NCI-H1092 (cell line): ENCODE data around the gene HSPA9.
A peak's percentile ranks its signal among the peaks of the same experiment; 100 is the strongest.

ENCODE experiments used
- DNase-seq: peaks from one replicate; lab custom pipeline; 2025; lab: John Stamatoyannopoulos, UW

Gene HSPA9

GRCh38 chr5:138575194-138576015 lies at the start of gene HSPA9:
HSPA9 (minus strand) TSS chr5:138575401; CDS start chr5:138575318, 83 bp downstream.
- peak; percentile 96 for DNase-seq

GRCh38 chr5:138623053-138623452 lies 47.9 kb upstream of the HSPA9 start:
- no peak for DNase-seq

DNA sequence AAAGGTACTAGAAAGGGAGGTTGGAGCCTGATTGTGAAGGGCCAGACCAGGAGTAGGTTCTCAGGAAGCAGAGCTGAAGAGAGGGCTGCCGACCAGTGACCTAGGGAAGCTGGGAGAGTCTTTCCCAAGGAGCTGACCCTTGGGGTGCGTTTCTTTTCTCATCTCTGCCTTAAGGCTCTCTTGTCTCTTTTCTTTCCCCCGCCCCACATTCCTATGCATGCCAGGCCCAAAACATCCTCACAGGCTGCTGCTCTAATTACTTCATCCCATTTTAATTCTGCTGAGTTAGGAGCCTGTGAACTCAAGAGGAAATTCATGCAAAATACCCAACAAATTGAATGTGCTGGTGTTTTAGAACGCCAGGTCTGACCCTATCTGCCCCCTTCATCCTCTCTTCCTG lies 46.9 kb upstream of the HSPA9 start:
- no peak for DNase-seq

- no peak for DNase-seq
Measured at GRCh38 chr5:138620663-138621224, 45.5 kb upstream of the HSPA9 start.

GRCh38 chr5:138616508-138616907 lies 41.3 kb upstream of the HSPA9 start:
- no peak for DNase-seq

DNA sequence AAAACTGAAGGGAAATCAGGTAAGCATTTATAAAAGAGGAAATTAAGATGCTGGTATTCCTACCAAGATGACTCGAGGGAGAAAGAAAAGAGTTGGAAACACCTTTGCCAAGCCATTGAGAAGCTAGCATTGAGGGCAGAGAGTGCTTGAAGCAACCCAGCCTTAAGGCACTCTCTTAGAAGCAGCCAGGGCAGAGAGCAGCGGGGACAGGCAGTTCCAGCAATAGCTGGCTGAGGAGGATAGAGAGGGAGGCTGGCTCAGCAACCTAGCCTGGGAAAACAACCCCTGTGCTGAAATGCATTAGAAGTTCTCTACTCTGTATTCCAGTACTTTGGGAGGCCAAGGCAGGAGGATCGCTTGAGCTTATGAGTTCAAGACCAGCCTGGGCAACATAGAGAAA lies 40.3 kb upstream of the HSPA9 start:
- DNase-seq: no peak

DNA sequence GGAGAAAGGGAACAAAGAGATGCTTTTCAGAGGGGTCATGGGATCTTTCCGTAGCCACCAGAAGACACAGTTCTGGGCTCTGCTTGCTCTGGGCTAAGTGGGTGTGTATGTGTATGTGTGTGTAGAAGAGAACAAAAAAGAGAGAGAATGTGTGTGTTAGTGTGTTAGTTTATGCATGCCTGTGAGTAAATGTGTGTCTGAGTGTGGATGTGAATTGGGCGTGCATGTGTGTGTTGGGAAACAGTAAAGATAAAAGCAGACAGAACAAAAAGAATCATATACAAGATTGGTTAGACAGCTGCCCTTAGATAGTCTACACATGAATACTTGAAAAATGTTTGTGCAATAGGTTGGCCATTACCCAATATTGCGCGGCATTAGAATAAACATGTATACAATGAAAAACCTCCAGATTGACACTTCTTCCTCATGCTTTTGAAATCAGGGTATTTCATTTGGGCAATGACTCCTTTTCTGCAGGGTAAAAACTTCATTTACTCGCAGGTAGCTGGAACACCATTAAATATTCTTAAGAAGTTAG lies 36.5 kb upstream of the HSPA9 start:
- no peak for DNase-seq

DNA sequence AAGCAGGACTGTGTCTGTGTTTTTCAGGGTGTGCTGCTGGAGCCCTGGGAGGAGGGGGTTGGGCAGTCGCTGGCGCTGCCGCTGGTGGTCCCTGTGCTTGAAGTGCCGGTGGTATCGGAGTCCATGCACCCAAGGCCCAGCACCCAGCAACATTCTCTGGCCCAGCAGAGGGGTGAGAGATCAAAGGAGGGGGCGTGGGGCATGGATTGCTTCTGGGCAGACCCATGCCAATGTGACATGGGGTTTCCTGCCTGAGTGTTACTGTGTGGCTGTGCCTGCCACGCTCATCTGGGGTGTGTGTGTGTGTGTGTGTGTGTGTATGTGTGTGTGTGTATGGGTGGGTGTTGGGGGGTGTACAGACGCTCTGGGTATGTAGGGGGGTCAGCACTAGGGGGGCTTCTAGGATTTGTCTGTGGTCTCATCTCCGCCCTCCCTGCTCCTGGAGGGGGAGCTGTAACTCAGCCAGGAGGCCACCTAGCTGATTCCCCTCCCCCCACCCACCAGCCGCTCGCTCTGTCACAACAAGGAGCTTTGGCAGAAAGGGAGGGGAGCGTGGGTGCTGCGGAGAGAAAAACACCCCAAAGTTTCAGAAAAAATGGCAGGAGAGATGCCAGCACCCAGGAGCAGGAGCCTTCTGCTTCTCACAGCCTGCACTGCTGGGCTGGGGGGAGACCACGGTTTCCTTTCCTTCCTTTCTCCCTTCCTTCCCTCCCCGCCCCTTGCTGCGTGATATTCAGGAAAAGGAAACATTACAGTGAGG lies 35.9 kb upstream of the HSPA9 start:
- peak; percentile 50 for DNase-seq

- DNase-seq: no peak
Measured at GRCh38 chr5:138610415-138610917, 35.3 kb upstream of the HSPA9 start.

DNA sequence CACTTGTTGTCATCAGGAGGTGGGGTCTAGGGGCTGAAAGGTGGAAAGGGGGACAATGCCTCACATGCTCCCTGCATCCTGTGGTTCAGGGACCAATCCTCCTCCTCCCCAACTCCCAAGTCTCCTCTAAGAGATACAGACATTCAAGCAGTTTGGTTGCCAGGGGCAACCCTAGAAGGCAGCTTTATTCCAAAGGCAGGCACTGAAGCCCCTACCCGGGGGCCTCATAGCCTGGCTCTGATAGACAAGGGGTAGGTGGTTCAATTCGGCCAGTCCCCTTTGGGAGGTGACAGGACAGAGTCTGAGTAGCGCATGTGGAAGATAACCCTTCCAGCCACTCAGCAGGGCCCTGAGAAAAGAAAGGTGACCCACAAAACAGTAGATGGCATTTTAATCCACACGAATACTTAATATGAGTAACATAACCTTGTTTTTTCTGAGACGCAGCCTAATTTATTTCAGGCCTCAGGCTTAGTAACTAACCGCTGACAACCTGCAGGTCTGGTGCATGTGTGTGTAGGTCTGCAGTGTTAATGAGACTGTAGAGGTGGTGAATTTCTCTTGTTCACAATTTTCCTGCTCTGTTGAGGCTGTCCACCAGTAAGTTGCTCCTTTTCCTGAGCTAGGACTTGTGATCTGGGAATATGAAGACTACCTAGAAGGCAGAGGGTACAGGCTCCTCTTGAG lies 31.3 kb upstream of the HSPA9 start:
- DNase-seq: no peak

DNA sequence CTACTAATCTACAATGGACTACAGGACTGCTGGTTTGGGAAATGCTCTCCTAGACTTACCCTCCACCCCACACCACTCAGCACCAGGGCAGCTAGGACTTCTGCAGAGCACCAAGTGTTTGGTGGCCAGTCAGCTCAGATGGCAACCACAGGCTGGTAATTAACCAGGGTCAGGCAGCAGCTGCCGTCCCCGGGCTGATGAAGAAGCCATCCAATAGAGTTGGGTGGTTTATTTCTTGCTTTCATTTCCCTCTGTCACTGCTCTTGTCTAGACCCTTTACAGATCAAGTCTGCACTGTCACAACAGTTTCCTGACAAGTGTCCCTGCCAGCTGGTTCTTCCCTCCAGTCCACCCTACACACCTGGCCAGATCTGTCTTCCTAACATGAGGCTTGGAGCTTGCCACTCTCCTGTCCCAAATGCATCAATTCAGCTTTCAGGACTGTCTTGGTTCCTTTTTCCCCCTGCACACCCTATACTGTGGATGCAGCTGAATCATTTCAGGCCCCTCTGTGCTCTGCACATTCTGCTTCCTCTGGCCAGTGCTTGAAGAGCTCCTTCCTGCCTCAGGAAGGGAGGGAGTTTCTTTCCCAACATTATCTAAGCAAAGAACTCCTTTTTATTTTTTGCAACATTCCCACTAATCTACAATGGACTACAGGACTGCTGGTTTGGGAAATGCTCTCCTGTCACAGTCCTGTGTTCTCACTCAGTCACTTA lies 30.2 kb upstream of the HSPA9 start:
- no peak for DNase-seq

DNA sequence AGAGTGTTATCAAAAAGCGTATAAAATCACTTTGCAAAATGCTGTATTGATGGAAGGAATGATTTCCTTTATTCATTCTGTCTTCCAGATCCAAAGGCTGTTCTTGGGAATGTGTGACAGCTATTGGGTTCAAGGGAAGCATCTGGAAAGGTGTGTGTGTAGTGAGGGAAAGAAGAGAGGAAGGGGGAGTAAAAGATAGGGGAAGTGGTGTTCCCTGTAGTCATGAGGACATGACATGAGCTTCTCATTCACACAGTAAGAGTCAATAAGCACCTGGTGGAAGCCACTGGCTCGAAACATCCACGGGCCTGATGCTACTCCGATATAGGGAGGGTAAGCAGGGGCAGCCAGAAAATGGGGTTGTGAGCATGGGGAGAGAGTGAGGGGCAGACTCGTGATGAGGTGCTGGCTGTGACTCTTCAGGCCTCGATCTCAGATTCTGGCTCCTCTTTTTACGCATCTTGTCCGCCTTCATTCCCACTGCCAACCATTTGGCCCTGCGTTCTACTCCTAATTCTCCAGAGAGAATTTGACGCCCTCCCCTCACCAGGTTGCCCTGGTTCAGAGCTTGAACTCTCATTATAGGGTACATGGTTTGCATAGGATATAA lies 29.1 kb upstream of the HSPA9 start:
- no peak for DNase-seq

DNA sequence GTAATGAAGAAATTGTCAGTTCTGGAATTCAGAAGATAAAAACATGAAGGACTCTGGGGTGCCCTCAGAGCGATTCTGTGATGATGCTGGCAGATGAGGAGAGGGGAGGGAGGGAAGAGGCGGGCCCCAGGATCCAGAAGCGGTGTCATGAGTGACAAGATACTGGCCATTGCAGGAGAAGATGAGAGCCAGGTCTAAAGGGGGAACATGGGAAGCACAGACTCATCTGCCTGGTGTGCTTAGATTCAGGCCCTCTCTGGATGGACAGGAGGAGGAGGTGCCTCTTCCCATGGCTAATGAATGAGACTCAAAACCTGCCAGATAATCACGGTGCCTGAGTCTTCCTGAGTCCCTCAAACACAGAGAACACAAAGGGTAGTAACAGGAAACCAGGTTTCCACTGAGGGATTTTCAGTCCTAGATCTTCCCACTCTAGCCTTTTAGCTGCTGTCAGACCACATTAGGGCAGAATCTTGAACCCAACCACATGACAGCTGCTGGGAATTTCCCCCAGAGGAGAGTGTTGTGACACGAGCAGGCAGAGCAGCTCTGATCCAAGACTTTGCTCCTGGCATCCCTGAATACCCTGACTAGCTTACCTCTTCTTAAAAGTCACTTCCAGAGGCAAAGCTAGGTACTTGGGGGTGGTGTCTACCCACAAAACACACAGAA lies 28.2 kb upstream of the HSPA9 start:
- no peak for DNase-seq

DNA sequence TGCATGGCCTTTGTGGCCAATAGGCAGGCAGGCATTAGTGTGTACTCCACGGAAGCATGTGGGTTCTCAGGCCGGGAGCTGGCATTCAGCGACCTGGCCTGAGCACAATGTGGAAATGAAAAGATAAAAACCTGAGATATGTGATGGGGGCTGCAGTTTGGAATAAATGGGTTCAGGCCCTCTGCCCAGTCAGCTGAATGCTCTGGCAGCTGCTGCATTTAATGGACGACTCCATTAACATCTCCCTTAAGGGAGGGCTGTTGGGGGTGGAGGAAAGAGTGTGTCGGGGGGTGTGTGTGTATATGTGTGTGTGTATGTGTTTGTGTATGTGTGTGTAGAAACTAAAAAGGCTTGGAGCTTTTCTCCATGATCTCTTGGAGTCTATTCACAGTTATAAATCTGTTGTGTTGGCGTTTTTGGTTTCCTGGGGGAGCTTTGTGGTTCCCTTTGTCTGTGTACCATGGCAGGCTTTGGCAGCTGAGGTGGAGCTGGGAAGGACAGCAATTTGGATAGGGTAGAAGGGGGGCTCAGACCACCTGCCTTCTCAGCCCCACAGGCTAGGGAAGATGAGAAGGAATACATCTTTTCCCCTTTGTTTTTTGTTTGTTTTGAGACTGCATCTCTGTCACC lies 27.3 kb upstream of the HSPA9 start:
- peak; percentile 7 for DNase-seq

DNA sequence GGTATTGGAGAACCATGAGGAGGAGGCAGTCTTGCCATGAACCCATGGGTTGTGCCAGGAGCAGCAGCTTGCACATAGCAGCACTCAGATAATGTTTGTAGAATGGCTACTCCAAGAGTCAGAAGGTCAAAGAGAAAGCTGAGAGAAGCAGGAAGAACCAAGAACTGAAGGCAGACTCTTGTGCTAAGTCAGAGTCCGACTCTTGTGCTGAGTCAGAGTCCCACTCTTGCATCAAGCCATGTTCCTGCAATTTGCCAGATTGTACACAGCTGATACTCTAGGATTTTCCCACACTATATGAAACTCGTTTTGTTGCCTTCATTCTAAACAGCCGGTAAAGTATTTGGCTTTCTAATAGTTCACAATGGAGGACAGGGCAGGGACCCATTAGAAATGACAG lies 26.2 kb upstream of the HSPA9 start:
- DNase-seq: no peak

DNA sequence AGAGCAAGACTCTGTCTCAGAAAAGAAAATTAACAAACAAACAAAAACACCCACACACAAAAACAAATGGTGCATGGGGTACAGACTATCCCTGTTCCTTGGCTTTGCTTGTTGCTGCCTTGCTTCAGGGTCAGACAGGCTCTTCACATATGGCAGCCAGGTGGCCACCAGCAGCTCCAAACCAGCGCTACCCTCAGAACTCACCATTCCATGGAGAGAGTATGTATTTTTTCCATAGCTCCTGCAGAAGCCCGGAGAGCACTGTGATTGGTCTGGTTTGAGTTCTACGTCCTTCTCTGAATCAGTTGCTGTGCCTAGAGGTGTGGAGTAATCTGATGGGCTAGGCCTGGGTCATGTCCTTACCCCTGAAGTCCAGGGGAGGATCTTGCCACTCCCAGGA lies 25.2 kb upstream of the HSPA9 start:
- DNase-seq: no peak

GRCh38 chr5:138597661-138598400 lies 22.6 kb upstream of the HSPA9 start:
- no peak for DNase-seq

GRCh38 chr5:138596105-138596881 lies 21.1 kb upstream of the HSPA9 start:
- DNase-seq: no peak
